ENCODE data around the gene NCAN.
"Not testable (repeated sequence)": the region's sequence is repeated elsewhere in the genome, so short reads cannot be mapped to it uniquely, and the experiment has no call there.

The NCAN gene

DNA sequence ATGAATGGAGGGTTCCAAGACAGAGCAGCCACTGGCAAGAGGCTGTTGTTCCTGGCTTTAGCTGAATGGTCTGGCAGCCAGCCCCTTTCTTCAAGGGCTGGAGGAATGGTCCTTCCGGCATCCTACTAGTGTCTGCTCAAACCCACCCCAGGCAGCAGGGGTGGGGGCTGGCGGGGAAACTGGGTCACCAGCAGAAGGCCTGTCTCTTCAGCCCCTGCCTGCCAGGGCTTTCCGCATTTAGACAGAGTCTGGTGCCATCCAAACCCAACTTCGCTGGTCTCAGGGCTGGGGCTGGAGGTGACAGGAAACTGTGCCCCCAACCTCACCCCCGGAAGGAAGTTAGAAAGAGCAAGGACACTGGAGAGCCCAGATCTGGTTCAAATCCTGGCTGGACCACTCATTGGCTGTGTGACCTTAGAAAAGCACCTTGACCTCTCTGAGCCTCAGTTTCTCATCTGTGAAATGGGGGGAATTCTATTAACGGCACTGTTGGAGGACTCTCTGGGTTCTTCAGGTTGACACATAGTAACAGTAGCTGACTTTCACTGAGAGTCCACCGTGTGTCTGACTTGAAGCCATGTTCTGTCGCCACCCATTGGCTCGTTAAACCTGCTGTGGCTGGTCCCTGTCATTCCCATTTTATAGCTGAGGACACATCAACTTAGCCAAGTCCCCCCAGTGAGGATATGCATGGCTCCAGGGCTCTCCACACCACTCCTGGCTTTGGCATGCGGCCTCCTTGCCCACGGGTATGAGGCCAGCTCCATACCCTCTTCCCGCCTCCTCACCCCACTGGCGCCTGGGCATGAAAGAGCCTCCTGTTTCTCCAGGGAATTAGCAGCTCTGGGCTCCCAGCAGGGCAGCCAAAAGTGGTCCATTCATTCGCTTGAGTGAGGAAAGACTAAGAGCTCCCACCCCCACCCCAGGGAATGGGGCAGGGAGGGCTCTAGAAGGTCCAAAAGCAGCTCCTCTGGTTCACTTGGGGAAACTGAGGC, 6.0 kb upstream of the NCAN start:
- H3K4me3 ChIP-seq (ENCODE audit: low read length), result no peak overlapping the region
- no peak for TF ChIP-seq ZNF274 (IDR thresholded peaks at IDR 0.05; ENCODE audit: low read depth, low read length)

DNA sequence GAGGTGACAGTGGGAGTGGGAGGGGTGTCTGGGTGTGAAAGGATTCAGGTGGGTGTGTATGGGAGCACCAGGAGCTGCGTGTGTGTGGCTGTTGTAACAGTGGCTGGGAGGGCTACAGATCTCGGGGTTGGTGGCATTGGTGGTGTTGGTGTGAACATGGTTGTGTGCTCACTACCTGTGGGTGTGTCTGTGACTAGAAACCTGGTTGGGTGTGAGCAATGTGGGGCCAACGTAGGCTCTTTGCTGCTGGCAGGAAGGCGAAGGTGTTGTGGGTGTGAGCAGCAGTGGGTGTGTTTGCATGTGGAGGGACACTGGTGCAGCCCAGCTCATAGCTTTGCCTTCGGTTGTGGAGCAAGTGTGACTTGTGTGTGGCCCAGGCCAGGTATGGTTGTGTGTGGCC, 4.8 kb upstream of the NCAN start:
- no peak overlapping the region for H3K4me3 ChIP-seq (ENCODE audit: low read length)
- TF ChIP-seq ZNF274 (IDR thresholded peaks at IDR 0.05; ENCODE audit: low read depth, low read length), result no peak

- no peak for TF ChIP-seq ZNF274 (IDR thresholded peaks at IDR 0.05; ENCODE audit: low read depth, low read length)
- no peak overlapping the region for H3K4me3 ChIP-seq (ENCODE audit: low read length)
Measured at GRCh38 chr19:19207637-19208572, 3.9 kb upstream of the NCAN start.

GRCh38 chr19:19209372-19209771, 2.4 kb upstream of the NCAN start:
- no peak overlapping the region for H3K4me3 ChIP-seq (ENCODE audit: low read length)
- TF ChIP-seq ZNF274 (IDR thresholded peaks at IDR 0.05; ENCODE audit: low read depth, low read length), result no peak

- no peak overlapping the region for H3K4me3 ChIP-seq (ENCODE audit: low read length)
- TF ChIP-seq ZNF274 (IDR thresholded peaks at IDR 0.05; ENCODE audit: low read depth, low read length), result no peak
Measured at GRCh38 chr19:19212916-19213315, 1.2 kb downstream of the NCAN start.

- no peak overlapping the region for H3K4me3 ChIP-seq (ENCODE audit: low read length)
- no peak for TF ChIP-seq ZNF274 (IDR thresholded peaks at IDR 0.05; ENCODE audit: low read depth, low read length)
Measured at GRCh38 chr19:19213426-19214158, 1.8 kb downstream of the NCAN start.

DNA sequence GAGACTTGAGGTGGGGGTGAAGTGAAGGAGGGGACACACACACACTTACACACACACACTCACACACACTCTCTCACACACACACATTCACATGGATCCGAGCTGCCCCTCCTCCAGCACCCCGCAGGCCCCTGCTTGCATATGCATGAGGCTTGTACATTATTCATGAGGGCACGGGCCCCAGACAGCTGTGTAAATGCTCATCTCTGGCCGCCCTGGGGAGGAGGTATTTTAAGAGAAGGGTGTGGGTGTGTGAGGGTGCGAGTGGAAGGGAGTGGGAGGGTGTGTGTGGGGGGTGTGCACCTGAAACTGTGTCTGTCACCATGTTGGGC, 2.4 kb downstream of the NCAN start:
- no peak overlapping the region for H3K4me3 ChIP-seq (ENCODE audit: low read length)
- TF ChIP-seq ZNF274 (IDR thresholded peaks at IDR 0.05; ENCODE audit: low read depth, low read length), result no peak

DNA sequence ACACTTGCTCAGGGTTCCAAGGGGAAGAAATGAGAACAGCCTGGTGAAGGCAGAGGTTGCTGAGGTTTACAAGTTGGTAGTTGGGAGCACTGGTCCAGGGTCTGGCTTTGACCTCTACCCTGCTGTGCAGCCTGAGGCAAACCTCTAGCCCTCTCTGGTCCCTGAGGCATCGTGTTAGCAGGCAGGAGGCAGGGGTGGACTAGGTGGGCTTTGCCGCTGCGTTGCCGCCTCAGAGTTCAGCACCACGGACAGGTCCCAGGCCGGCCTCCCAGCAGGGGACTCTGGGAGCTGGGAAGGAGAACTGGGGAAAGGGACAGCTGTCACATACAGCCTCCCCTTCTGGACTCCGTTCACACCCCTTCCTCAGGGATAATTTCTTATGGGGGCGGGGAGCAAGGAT, 3.1 kb downstream of the NCAN start:
- TF ChIP-seq ZNF274 (IDR thresholded peaks at IDR 0.05; ENCODE audit: low read depth, low read length), result no peak
- no peak overlapping the region for H3K4me3 ChIP-seq (ENCODE audit: low read length)

DNA sequence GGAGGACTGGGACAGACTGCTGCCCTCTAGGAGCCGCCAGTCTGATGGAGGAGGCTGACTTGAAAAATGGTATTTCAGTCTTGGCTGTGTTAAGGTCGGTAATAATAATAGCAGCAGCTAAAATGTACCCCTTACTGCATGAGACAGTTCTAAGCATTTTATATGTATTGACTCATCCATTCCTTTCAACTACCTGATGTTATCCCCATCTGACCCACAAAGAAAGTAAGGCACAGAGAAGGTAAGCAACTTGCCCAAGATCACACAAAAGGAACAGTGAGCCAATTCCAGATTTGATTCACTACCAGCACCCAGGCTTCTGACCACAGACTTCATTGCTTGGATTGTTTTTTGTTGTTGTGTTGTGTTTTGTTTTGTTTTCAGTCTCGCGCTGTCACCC, 4.0 kb downstream of the NCAN start:
- H3K4me3 ChIP-seq (ENCODE audit: low read length), result no peak overlapping the region
- no peak for TF ChIP-seq ZNF274 (IDR thresholded peaks at IDR 0.05; ENCODE audit: low read depth, low read length)

DNA sequence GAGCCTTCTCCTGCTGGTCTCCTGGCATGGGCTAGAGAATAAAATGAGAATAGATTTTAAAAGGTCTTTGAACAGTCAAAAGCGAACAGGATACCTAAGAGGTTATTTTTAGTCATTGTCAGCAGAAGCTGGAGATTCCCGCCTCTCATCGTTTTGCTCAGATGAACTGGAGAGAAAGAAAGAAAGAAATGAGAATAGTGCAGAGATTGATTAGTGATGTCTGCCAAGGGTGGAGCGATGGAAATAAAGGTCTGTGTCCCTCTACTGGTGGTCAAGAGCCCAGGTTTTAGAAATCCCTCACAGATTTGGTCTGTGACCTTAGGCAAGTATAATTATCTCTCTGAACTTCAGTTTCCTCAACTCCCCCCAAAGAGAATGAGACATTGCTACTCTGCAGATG, 5.3 kb downstream of the NCAN start:
- no peak for TF ChIP-seq ZNF274 (IDR thresholded peaks at IDR 0.05; ENCODE audit: low read depth, low read length)
- H3K4me3 ChIP-seq (ENCODE audit: low read length), result no peak overlapping the region

DNA sequence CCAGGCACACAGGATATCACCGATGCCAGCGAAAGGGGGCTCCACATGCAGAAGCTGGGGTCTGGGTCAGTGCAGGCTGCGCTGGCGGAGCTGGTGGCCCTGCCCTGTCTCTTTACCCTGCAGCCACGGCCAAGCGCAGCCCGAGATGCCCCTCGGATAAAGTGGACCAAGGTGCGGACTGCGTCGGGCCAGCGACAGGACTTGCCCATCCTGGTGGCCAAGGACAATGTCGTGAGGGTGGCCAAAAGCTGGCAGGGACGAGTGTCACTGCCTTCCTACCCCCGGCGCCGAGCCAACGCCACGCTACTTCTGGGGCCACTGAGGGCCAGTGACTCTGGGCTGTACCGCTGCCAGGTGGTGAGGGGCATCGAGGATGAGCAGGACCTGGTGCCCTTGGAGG, 7.2 kb downstream of the NCAN start:
- TF ChIP-seq ZNF274 (IDR thresholded peaks at IDR 0.05; ENCODE audit: low read depth, low read length), result no peak
- H3K4me3 ChIP-seq (ENCODE audit: low read length), result no peak overlapping the region

DNA sequence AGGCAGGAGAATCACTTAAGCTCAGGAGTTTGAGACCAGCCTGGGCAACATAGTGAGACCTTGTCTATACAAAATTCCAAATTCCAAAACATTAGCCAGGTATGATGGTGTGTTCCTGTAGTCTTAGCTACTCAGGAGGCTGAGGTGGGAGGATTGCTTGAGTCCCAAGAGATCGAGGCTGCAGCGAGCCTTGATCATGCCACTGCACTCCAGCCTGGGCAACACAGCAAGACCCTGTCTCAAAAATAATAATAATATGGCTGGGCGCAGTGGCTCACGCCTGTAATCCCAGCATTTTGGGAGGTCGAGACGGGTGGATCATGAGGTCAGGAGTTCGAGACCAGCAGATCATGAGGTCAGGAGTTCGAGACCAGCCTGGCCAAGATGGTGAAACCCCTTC, 9.2 kb downstream of the NCAN start:
- not testable (repeated sequence) for H3K4me3 ChIP-seq (ENCODE audit: low read length)

DNA sequence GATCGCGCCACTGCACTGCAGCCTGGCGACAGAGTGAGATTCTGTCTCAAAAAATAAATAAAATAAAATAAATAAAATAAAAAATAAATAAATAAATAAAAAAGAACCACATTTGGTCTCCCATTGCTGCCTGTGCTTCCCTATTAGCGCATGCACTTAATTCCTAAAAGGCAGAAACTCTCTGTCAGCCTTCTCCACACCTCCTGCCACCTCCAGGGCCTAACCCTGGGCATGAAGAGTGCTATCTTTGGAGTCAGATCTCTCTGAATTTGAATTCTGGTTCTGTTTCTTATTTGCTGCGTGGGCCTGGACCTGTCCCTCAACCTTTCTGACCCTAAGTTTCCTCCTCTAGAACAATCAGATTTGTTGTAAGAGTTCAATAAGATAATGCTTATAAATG, 11.3 kb downstream of the NCAN start:
- no peak for TF ChIP-seq ZNF274 (IDR thresholded peaks at IDR 0.05; ENCODE audit: low read depth, low read length)
- no peak overlapping the region for H3K4me3 ChIP-seq (ENCODE audit: low read length)

GRCh38 chr19:19223636-19224035, 11.9 kb downstream of the NCAN start:
- no peak for TF ChIP-seq ZNF274 (IDR thresholded peaks at IDR 0.05; ENCODE audit: low read depth, low read length)
- H3K4me3 ChIP-seq (ENCODE audit: low read length), result no peak overlapping the region

Data from GM08714 (cell line).